Measurements from ENCODE around the gene SLC22A31.

The SLC22A31 gene

GRCh38 chr16:89216315-89217137, 16.2 kb upstream of the SLC22A31 start:
- peak; percentile 63 to 66 for DNase-seq (ENCODE audit: low read depth in 2 of 2)

GRCh38 chr16:89210904-89211515, 10.7 kb upstream of the SLC22A31 start:
- DNase-seq (ENCODE audit: low read depth in 2 of 2) = no peak

- DNase-seq (ENCODE audit: low read depth in 2 of 2) = no peak
Observed at GRCh38 chr16:89210165-89210903, 10.0 kb upstream of the SLC22A31 start.

GRCh38 chr16:89209522-89210044, 9.2 kb upstream of the SLC22A31 start:
- DNase-seq (ENCODE audit: low read depth in 2 of 2) = no peak

GRCh38 chr16:89207993-89208392, 7.7 kb upstream of the SLC22A31 start:
- DNase-seq (ENCODE audit: low read depth in 2 of 2) = no peak

- DNase-seq (ENCODE audit: low read depth in 2 of 2) = no peak
Observed at GRCh38 chr16:89202422-89203215, 2.3 kb upstream of the SLC22A31 start.

- DNase-seq (ENCODE audit: low read depth in 2 of 2) = peak; percentile 58 to 70
Observed at GRCh38 chr16:89201439-89202377, 1.4 kb upstream of the SLC22A31 start.

GRCh38 chr16:89200850-89201411, 594 bp upstream of the SLC22A31 start:
- no peak for DNase-seq (ENCODE audit: low read depth in 2 of 2)

- DNase-seq (ENCODE audit: low read depth in 2 of 2) = no peak
Observed at GRCh38 chr16:89199241-89200123, 855 bp downstream of the SLC22A31 start.

GRCh38 chr16:89198417-89199240, 1.7 kb downstream of the SLC22A31 start:
- DNase-seq (ENCODE audit: low read depth in 2 of 2) = no peak

- DNase-seq (ENCODE audit: low read depth in 2 of 2) = no peak
Observed at GRCh38 chr16:89197633-89198416, 2.5 kb downstream of the SLC22A31 start.

GRCh38 chr16:89197033-89197632, 3.2 kb downstream of the SLC22A31 start:
- DNase-seq (ENCODE audit: low read depth in 2 of 2) = no peak

GRCh38 chr16:89195521-89196171, 4.7 kb downstream of the SLC22A31 start:
- no peak for DNase-seq (ENCODE audit: low read depth in 2 of 2)

GRCh38 chr16:89194340-89195311, 5.7 kb downstream of the SLC22A31 start:
- DNase-seq (ENCODE audit: low read depth in 2 of 2) = no peak

All from stimulated activated CD8-positive, alpha-beta memory T cell treated with anti-CD3 and anti-CD28 coated beads, Interleukin-15, amount 100 ng/mL, for 48 hours (primary cell).